ENCODE data around the gene NDUFAF4.

NDUFAF4 gene

GRCh38 chr6:96923871-96924493 lies 26.3 kb upstream of the NDUFAF4 start:
- DNase-seq (ENCODE audit: low spot score), result no peak
- TF ChIP-seq CTCF (IDR thresholded peaks at IDR 0.05; ENCODE audit: extremely low read depth, insufficient read depth, missing control alignments), result no peak
- in situ Hi-C loops (cut with MboI; ENCODE audit: low pct_unique_long_range_greater_than_20kb, low sequenced_read_pairs, unreplicated experiment), result no loop called here

- DNase-seq (ENCODE audit: low spot score), result no peak
- in situ Hi-C loops (cut with MboI; ENCODE audit: low pct_unique_long_range_greater_than_20kb, low sequenced_read_pairs, unreplicated experiment), result no loop called here
- TF ChIP-seq CTCF (IDR thresholded peaks at IDR 0.05; ENCODE audit: extremely low read depth, insufficient read depth, missing control alignments), result no peak
These were observed 25.7 kb upstream of the NDUFAF4 start for GRCh38 chr6:96923400-96923799.

GRCh38 chr6:96917098-96917497 lies 19.4 kb upstream of the NDUFAF4 start:
- in situ Hi-C loops (cut with MboI; ENCODE audit: low pct_unique_long_range_greater_than_20kb, low sequenced_read_pairs, unreplicated experiment), result no loop called here

DNA sequence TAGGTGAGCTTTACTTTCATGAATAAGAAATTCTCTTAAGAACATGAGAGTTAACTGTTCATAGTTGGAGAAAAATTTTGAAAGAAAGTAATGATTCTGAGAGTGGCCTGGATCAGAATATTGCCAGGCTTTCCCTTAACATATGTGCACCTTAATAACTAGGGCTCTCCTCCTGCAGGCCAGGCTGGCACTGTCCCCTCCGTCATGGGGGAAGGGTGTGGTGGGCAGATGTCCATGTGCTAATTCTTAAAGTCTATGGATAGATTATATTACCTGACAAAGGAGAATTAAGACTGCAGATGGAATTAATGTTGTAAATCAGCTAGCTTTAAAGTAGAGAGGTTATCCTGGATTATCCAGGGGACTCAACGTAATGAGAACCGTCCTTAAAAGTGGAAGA lies 15.9 kb upstream of the NDUFAF4 start:
- in situ Hi-C loops (cut with MboI; ENCODE audit: low pct_unique_long_range_greater_than_20kb, low sequenced_read_pairs, unreplicated experiment), result no loop called here
- no peak for TF ChIP-seq CTCF (IDR thresholded peaks at IDR 0.05; ENCODE audit: extremely low read depth, insufficient read depth, missing control alignments)
- DNase-seq (ENCODE audit: low spot score), result no peak

More at GRCh38 chr6:96917098-96917497, 19.4 kb upstream of the NDUFAF4 start:
- DNase-seq (ENCODE audit: low spot score), result no peak
- TF ChIP-seq CTCF (IDR thresholded peaks at IDR 0.05; ENCODE audit: extremely low read depth, insufficient read depth, missing control alignments), result no peak

- in situ Hi-C loops (cut with MboI; ENCODE audit: low pct_unique_long_range_greater_than_20kb, low sequenced_read_pairs, unreplicated experiment), result no loop called here
- TF ChIP-seq CTCF (IDR thresholded peaks at IDR 0.05; ENCODE audit: extremely low read depth, insufficient read depth, missing control alignments), result no peak
These were observed 14.1 kb upstream of the NDUFAF4 start for GRCh38 chr6:96911751-96912150.

GRCh38 chr6:96911171-96911570 lies 13.5 kb upstream of the NDUFAF4 start:
- no peak for DNase-seq (ENCODE audit: low spot score)
- no peak for TF ChIP-seq CTCF (IDR thresholded peaks at IDR 0.05; ENCODE audit: extremely low read depth, insufficient read depth, missing control alignments)
- in situ Hi-C loops (cut with MboI; ENCODE audit: low pct_unique_long_range_greater_than_20kb, low sequenced_read_pairs, unreplicated experiment), result no loop called here

More at GRCh38 chr6:96911751-96912150, 14.1 kb upstream of the NDUFAF4 start:
- no peak for DNase-seq (ENCODE audit: low spot score)

All from GM13977 (cell line).